Fibroblast of peridontal ligament (primary cell): Measurements from ENCODE around the gene ANXA10.
"Not testable (repeated sequence)": the region's sequence is repeated elsewhere in the genome, so short reads cannot be mapped to it uniquely, and the experiment has no call there.

Experiments used
- DNase-seq: peaks from one replicate; pipeline ENCODE4 v3.0.0-alpha.2; 2010; ENCODE audit errors: extremely low read depth

The ANXA10 gene

DNA sequence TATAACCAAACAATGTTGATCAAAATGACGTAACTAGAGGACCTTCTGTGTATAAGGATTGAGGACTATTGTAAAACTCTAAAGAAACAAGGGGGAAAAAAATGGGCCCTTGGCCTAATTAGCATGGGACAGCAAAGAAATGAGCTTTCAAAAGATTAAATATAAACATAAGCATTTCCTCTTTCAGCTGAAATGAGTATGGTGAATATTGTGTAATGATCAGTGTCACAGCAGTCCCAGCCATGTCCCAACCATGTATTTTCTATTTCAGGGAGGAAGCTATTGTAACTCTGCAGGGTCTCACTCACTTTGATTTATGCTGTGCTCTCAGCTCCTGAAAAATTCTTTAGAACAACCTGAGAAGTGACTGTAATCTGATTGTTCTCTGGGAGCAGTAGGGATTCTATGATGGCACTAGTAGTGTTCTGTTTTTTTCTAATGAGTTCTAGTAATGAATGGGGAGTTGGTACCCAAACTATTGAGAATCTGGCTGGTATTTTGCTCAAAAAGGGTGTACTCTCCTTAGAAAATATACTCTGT, 25.8 kb downstream of the ANXA10 start:
- no peak for DNase-seq

DNA sequence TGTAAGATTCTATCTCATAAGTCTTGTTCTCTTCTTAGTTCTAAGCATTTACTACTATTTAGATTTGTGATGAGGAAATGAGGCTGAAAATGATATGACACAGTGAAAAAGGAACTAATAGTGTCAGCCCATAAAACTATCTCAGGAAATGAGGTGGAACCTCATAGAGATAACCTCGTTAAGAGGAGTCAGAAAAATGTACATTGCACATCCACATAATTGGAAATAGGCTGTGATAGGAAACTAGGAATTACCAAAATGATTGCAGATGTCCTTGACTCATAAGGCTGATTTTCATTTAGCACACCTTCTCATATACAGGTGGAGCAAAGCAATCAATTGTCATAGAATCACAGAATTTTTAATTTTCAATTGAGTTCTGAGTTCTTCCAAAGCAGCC, 26.8 kb downstream of the ANXA10 start:
- no peak for DNase-seq

- peak; percentile 56 for DNase-seq
Observed at GRCh38 chr4:168119890-168120289, 27.6 kb downstream of the ANXA10 start.

- no peak for DNase-seq
Observed at GRCh38 chr4:168120811-168121210, 28.5 kb downstream of the ANXA10 start.

DNA sequence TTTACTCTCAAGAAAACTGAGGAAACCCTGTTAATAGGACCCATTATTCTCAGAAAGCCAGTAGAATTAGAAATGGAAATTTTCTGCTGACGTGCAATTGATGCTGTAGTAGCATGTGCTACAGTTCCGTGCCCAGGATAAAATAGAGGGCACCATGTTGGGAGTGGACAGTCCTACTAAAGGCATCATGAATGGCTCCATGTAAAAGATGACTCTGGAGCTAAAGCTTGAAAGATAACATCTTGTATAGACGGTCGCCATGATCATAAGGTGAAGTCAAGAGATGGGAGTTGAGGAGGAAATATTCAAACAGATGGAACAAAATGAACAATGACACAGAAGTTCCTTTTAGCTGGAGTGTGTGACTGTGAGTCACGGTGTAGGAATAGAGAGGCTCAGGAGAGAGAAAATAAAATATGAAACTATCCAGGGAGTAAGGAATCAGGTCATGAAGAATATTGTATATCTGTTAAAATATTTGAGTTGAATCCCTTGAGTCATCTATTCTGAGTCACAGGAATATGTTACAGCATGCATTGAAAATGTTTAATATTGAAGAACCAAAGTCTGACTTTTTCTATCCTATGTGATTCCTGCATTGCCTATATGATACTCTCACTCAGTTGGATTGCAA, 31.8 kb downstream of the ANXA10 start:
- DNase-seq = peak; percentile 49

DNA sequence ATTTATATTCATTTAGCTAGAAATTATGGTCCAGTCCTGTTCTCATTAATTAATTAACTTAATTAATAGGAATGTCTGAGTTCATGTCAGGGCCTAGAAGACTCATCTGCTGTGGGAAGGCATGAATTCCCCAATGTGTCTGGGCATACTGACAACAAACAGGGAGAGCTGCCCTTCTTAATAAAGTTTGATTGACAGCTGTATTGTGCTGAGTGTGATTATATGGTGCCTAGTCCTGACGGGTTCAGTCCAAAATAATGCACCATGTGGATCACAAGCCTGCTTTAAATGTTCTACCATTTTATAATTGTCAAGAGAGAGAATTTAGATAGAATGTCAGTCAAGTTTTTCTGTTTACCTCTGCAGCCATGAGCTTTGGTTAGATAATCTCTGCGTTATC, 34.6 kb downstream of the ANXA10 start:
- DNase-seq = no peak

GRCh38 chr4:168128601-168129000, 36.3 kb downstream of the ANXA10 start:
- no peak for DNase-seq

DNA sequence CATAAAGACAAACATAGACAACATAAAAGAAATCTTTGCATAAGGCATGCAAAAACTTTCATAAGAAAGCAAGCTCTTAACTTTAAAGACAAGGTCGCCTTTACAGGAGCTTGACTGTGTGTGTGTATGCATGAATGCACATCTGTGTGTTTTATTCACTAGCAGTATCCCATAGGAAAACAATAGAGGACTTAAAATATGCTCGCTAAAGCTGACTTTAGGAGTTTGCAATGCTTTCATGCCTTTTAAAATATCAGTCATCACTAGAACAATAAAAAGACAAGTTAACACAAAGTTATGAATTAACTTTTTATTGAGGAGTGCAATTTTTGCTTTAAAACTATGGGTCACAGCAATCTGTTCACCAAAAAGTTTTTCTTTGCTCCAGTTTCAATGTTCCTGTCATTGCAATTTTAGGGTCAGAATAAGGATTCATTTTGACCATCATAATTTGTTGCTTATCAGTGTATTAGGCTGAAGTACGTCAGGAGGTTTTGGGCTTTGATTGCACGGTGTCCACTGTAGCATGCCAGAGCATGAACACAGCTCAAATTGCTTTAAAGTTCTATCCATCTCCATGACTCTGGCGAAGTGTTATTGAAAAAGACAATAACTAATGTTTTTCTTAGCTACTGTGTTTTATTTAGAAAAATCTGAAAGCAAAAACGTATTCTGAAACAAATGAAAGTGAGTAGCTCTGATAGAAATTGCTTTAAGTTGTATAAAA, 36.9 kb downstream of the ANXA10 start:
- DNase-seq = no peak

DNA sequence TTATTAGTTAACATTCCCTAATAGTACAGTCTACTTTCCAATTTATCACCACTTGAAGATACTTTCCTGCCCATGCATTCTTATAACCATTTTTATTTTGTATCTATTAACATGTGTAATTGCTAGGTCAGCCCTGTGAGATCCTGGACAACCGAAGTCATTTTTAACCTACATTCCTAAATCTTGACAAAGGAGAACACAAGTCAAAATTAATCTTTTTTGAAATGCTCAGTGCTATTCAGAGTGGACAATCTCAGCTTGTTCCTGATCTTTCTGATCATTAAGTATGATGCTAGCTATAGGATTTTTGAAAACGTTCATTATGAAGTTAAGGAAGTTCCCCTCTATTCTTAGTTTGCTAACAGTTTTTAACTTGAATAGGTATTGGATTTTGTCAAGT, 37.5 kb downstream of the ANXA10 start:
- DNase-seq = no peak

DNA sequence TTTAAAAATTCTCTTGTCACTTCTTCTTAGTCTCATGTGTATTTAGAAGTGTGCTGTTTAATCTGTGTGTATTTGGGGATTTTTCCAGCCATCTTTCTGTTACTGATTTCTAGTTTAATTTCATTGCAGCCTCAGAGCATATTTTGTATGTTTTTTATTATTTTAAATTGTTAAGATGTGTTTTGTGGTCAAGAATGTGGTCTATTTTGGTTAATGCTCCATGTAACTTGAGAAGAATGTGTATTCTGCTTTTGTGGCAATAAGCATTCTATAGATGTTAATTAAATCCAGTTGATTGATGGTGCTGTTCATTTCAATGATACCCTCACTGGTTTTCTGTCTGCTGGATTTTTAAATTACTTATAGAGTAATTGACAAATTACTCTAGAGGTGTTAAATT, 38.9 kb downstream of the ANXA10 start:
- peak; percentile 57 for DNase-seq

DNA sequence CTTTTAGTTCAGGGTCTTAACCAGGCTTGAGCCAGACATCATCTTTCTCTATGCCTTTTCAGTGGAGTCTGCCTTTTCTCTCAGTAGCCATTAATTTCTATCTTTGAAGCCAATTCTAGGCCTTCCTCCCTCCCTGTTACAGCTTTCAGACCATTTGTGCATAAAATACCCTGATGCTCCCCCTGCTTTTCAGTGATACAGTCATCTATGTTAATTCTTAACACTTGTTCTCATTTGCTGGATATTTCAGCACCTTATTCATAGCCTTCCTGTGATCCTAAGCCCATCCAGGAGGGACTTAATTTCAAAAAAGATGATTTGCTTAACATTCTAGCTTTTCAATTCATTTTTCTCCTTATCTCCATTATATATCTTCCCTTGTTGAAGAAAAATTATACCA, 42.3 kb downstream of the ANXA10 start:
- no peak for DNase-seq

GRCh38 chr4:168135860-168136259, 43.5 kb downstream of the ANXA10 start:
- DNase-seq = not testable (repeated sequence)

- DNase-seq = peak; percentile 27
Observed at GRCh38 chr4:168137695-168138094, 45.4 kb downstream of the ANXA10 start.

DNA sequence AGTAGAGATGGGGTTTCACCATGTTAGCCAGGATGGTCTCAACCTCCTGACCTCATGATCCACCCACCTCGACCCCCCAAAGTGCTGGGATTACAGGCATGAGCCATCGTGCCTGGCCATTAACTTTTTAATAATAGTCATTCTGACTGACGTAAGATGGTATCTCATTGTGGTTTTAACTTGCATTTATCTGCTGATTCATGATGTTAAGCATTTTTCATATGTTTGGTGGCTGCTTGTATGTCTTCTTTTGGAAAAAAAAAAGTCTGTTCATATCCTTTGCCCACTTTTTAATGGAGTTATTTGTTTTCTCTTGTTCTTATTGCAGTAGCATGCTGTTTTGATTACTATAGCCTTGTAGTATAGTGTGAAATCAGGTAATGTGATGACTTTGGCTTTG, 45.8 kb downstream of the ANXA10 start:
- peak; percentile 82 for DNase-seq

GRCh38 chr4:168139336-168139735, 47.0 kb downstream of the ANXA10 start:
- DNase-seq = peak; percentile 34

- DNase-seq = no peak
Observed at GRCh38 chr4:168141733-168142132, 49.4 kb downstream of the ANXA10 start.

- no peak for DNase-seq
Observed at GRCh38 chr4:168143601-168144000, 51.3 kb downstream of the ANXA10 start.

DNA sequence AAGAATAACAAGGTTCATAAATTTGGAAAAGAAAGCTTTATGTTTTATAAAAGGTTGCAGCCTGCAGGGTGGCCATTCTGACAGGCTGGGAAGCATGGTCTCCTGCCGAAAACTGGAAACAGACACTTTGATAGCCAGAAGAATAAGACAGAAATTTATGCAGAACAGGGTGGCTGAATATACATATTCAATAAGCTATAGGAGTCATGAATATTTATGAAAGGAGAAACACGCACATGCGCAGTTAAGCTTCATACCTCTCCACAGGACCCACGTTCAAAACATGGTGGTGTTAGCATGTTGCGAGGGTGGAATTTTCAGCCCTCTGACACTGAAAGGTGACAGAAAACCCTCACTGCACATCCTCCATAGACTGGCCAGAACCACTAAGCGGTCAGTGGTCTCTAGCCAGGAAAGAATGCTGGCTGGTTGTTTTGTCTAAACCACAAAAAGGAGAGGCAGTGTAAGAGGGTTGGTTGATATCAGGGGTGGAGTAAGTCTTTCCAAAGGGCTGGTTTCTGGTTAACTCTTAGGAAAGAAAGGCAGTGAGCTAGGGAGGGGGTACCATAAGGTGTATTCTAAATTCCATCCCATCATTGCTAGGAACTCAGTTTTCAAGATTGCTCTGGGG, 58.2 kb downstream of the ANXA10 start:
- peak; percentile 25 for DNase-seq

- DNase-seq = no peak
Observed at GRCh38 chr4:168151327-168151726, 59.0 kb downstream of the ANXA10 start.

GRCh38 chr4:168152837-168153500, 60.6 kb downstream of the ANXA10 start:
- DNase-seq = peak; percentile 17

DNA sequence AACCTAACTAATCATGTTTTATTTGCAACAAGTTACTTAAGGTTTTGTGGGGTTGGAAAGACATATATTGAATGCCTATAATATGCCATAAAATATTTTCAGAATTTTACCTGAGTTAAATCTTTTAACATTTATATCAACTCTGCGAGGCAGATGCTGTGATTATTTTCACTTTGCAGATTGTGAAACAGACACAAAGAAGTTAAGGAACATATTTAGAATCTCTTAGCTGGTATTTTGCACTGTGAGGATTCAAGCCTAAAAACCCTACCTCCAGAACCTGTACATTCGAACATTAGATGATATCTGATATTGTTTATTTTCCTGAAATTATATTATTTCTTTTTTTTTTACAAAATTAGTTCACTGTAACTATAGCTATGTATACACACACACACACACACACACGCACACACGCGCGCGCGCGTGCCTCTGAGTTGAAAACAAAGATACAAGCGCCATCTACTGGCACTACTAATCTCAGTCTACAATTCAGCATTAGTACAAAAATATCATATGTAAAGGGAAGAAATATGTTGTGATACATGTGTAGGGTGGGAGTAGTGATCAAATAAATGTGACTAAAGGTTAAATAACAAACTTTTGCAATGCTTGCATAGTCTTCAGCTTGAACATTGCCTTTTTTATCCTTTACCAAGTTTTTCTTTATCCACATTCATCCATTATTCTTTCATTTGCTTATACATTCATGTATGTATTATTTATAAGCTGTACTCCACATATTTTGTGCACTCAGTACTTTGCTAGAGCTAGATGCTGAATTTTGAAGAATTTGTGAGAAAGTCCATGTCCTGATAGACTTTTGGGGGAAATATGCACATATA, 61.5 kb downstream of the ANXA10 start:
- DNase-seq = peak; percentile 84
